H1 (cell line): ENCODE measurements around the gene P2RX6. TPM values are rescaled to one million over a fixed set of nuclear protein-coding genes. Genes with fewer than 3 reads are reported as not detected.

ENCODE experiments used
- CBX5 ChIP-seq: fragments of 300-800, 300-1000 bp; sonication (generic); IDR thresholded peaks from 2 replicates; pipeline ENCODE4 v1.7.1; 2016; ENCODE audit warnings: antibody characterized with exemption, low read length, low read depth
- GTF2F1 ChIP-seq: IDR thresholded peaks from 2 replicates; pipeline ENCODE4 v1.6.1; 2012; ENCODE audit warnings: low read depth, low read length, improper control_type of control experiment, borderline replicate concordance
- HDAC6 ChIP-seq: IDR thresholded peaks from one replicate; pipeline ENCODE4 v1.7.1; 2012; ENCODE audit warnings: low read depth, mild to moderate bottlenecking, inconsistent platforms, low read length, moderate library complexity
- KDM4A ChIP-seq: IDR thresholded peaks from one replicate; pipeline ENCODE4 v1.7.1; 2012; ENCODE audit warnings: low read depth, mild to moderate bottlenecking, moderate library complexity, low read length, inconsistent platforms; ENCODE audit not compliant: severe bottlenecking
- RBBP5 ChIP-seq: IDR thresholded peaks from 2 replicates; pipeline ENCODE4 v1.7.1; 2012; ENCODE audit warnings: low read depth, mild to moderate bottlenecking, inconsistent platforms, low read length, moderate library complexity, borderline replicate concordance
- SIN3A ChIP-seq, 2 experiments: IDR thresholded peaks in 1 of 2; conservative IDR thresholded peaks in 1 of 2; 2 replicates each; pipeline ENCODE4 v1.6.1; 2011 to 2012; ENCODE audit warnings: low read length in 2 of 2, improper control_type of control experiment in 1 of 2, low read depth in 1 of 2, mild to moderate bottlenecking in 1 of 2
- SP1 ChIP-seq: IDR thresholded peaks from 2 replicates; pipeline ENCODE4 v1.6.1; 2011; ENCODE audit warnings: low read depth, low read length
- SRF ChIP-seq: IDR thresholded peaks from 2 replicates; pipeline ENCODE4 v1.6.1; 2011; ENCODE audit warnings: mild to moderate bottlenecking, low read depth, low read length, moderate library complexity
- SUZ12 ChIP-seq: fragments of 200-600 bp; sonication (generic); IDR thresholded peaks from 2 replicates; pipeline ENCODE4 v1.6.1; 2012; ENCODE audit warnings: mild to moderate bottlenecking, inconsistent platforms, low read length, moderate library complexity, mixed read lengths
- polyA plus RNA-seq, 7 experiments: library from polyadenylated mRNA; depleted of rRNA in 3 of 7; stranded (reverse) in 5 of 7; unstranded in 2 of 7; fragments of >200 nt in 5 of 7; fragments of 200-250 nt in 2 of 7; gene quantifications; 1 replicate in 5 of 7; 2 replicates in 1 of 7; 4 replicates in 1 of 7; pipeline versions ENCODE4 v1.2.1 to v1.2.3, GENCODE V29; 2011 to 2013; ENCODE audit warnings: missing spikeins in 2 of 7, mixed read lengths in 2 of 7
- total RNA-seq: library from RNA; stranded (reverse); fragmentation: NEBNext Ultra II Directional; extraction: Animal tissue kit (Norgen Biotek cat#: 25700); gene quantifications from 2 replicates; pipeline ENCODE4 v1.2.1, GENCODE V29; 2021
- TF ChIP-seq, protein P1 (sequence below): fragments of 300-600 bp; sonication (generic); IDR thresholded peaks from 2 replicates; pipeline ENCODE4 v1.7.1; 2012; ENCODE audit warnings: low read length, moderate library complexity, mild to moderate bottlenecking, inconsistent platforms; ENCODE audit not compliant: insufficient replicate concordance
- TF ChIP-seq, protein P2 (sequence below): IDR thresholded peaks from 2 replicates; pipeline ENCODE4 v1.6.1; 2011; ENCODE audit warnings: low read length, improper control_type of control experiment

P2RX6 gene
- total and polyA plus RNA-seq, 2 of the 8 experiments (the other 6 are each of a cell fraction or from before 2014, with no cell fraction given) = 0.09 TPM; not detected in 1

DNA sequence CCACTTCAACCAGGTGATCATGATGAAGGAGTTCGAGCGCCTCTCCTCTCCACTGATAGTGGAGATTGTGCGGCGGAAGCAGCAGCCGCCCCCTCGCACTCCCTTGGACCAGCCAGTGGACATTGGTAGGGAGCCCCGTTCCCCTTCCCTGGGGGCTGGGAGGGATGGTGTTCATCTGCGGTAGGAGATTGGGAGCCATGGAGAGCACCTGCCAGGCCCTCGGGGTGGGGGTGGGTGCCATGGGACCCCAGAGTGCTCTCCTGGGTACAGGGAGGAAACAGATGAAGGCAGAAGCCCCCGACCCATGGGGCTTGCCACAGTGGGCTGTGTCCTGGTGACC is 20.1 kb upstream of the P2RX6 start (continued):
- TF ChIP-seq, protein P1, sequence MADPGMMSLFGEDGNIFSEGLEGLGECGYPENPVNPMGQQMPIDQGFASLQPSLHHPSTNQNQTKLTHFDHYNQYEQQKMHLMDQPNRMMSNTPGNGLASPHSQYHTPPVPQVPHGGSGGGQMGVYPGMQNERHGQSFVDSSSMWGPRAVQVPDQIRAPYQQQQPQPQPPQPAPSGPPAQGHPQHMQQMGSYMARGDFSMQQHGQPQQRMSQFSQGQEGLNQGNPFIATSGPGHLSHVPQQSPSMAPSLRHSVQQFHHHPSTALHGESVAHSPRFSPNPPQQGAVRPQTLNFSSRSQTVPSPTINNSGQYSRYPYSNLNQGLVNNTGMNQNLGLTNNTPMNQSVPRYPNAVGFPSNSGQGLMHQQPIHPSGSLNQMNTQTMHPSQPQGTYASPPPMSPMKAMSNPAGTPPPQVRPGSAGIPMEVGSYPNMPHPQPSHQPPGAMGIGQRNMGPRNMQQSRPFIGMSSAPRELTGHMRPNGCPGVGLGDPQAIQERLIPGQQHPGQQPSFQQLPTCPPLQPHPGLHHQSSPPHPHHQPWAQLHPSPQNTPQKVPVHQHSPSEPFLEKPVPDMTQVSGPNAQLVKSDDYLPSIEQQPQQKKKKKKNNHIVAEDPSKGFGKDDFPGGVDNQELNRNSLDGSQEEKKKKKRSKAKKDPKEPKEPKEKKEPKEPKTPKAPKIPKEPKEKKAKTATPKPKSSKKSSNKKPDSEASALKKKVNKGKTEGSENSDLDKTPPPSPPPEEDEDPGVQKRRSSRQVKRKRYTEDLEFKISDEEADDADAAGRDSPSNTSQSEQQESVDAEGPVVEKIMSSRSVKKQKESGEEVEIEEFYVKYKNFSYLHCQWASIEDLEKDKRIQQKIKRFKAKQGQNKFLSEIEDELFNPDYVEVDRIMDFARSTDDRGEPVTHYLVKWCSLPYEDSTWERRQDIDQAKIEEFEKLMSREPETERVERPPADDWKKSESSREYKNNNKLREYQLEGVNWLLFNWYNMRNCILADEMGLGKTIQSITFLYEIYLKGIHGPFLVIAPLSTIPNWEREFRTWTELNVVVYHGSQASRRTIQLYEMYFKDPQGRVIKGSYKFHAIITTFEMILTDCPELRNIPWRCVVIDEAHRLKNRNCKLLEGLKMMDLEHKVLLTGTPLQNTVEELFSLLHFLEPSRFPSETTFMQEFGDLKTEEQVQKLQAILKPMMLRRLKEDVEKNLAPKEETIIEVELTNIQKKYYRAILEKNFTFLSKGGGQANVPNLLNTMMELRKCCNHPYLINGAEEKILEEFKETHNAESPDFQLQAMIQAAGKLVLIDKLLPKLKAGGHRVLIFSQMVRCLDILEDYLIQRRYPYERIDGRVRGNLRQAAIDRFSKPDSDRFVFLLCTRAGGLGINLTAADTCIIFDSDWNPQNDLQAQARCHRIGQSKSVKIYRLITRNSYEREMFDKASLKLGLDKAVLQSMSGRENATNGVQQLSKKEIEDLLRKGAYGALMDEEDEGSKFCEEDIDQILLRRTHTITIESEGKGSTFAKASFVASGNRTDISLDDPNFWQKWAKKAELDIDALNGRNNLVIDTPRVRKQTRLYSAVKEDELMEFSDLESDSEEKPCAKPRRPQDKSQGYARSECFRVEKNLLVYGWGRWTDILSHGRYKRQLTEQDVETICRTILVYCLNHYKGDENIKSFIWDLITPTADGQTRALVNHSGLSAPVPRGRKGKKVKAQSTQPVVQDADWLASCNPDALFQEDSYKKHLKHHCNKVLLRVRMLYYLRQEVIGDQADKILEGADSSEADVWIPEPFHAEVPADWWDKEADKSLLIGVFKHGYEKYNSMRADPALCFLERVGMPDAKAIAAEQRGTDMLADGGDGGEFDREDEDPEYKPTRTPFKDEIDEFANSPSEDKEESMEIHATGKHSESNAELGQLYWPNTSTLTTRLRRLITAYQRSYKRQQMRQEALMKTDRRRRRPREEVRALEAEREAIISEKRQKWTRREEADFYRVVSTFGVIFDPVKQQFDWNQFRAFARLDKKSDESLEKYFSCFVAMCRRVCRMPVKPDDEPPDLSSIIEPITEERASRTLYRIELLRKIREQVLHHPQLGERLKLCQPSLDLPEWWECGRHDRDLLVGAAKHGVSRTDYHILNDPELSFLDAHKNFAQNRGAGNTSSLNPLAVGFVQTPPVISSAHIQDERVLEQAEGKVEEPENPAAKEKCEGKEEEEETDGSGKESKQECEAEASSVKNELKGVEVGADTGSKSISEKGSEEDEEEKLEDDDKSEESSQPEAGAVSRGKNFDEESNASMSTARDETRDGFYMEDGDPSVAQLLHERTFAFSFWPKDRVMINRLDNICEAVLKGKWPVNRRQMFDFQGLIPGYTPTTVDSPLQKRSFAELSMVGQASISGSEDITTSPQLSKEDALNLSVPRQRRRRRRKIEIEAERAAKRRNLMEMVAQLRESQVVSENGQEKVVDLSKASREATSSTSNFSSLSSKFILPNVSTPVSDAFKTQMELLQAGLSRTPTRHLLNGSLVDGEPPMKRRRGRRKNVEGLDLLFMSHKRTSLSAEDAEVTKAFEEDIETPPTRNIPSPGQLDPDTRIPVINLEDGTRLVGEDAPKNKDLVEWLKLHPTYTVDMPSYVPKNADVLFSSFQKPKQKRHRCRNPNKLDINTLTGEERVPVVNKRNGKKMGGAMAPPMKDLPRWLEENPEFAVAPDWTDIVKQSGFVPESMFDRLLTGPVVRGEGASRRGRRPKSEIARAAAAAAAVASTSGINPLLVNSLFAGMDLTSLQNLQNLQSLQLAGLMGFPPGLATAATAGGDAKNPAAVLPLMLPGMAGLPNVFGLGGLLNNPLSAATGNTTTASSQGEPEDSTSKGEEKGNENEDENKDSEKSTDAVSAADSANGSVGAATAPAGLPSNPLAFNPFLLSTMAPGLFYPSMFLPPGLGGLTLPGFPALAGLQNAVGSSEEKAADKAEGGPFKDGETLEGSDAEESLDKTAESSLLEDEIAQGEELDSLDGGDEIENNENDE = no peak
- no peak for TF ChIP-seq HDAC6
- TF ChIP-seq GTF2F1 = no peak
- no peak for TF ChIP-seq CBX5
- TF ChIP-seq SUZ12 = no peak
- TF ChIP-seq SRF = no peak
- TF ChIP-seq, protein P2, sequence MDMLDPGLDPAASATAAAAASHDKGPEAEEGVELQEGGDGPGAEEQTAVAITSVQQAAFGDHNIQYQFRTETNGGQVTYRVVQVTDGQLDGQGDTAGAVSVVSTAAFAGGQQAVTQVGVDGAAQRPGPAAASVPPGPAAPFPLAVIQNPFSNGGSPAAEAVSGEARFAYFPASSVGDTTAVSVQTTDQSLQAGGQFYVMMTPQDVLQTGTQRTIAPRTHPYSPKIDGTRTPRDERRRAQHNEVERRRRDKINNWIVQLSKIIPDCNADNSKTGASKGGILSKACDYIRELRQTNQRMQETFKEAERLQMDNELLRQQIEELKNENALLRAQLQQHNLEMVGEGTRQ = no peak
- TF ChIP-seq SP1 = no peak
- TF ChIP-seq SIN3A (conservative IDR thresholded peaks at IDR 0.05 in 1 of 2, IDR thresholded peaks at IDR 0.05 in 1 of 2; ENCODE audit: low read depth in 1 of 2, low read length in 2 of 2) = no peak
- no peak for TF ChIP-seq KDM4A
- TF ChIP-seq RBBP5 = no peak
